PFSK-1 (cell line): Measurements from ENCODE around the gene ACIN1.

Source experiments
- FOXP2 ChIP-seq: optimal IDR thresholded peaks from 2 replicates; pipeline ENCODE3; 2011; ENCODE audit warnings: borderline replicate concordance, control low read depth, inconsistent platforms; ENCODE audit not compliant: insufficient read depth; ENCODE audit errors: extremely low read length, extremely low read depth
- POLR2AphosphoS5 ChIP-seq: IDR thresholded peaks from 2 replicates; pipeline ENCODE4 v1.6.1; 2012; ENCODE audit warnings: low read depth, mild to moderate bottlenecking, control low read depth, low read length, moderate library complexity
- REST ChIP-seq, 2 experiments: IDR thresholded peaks; 2 replicates each; pipeline versions ENCODE4 v1.6.1 to v1.8.0; 2011 to 2012; ENCODE audit warnings: low read depth in 2 of 2, low read length in 2 of 2, control low read depth in 1 of 2, inconsistent platforms in 1 of 2, mild to moderate bottlenecking in 1 of 2, moderate library complexity in 1 of 2; ENCODE audit not compliant: insufficient read depth in 1 of 2
- SIN3A ChIP-seq: IDR thresholded peaks from 2 replicates; pipeline ENCODE4 v1.6.1; 2012; ENCODE audit warnings: mild to moderate bottlenecking, low read length, moderate library complexity, borderline replicate concordance; ENCODE audit not compliant: insufficient read depth
- TAF1 ChIP-seq: IDR thresholded peaks from 2 replicates; pipeline ENCODE4 v1.6.1; 2012; ENCODE audit warnings: low read length, control low read depth, borderline replicate concordance; ENCODE audit not compliant: insufficient read depth

The ACIN1 gene

DNA sequence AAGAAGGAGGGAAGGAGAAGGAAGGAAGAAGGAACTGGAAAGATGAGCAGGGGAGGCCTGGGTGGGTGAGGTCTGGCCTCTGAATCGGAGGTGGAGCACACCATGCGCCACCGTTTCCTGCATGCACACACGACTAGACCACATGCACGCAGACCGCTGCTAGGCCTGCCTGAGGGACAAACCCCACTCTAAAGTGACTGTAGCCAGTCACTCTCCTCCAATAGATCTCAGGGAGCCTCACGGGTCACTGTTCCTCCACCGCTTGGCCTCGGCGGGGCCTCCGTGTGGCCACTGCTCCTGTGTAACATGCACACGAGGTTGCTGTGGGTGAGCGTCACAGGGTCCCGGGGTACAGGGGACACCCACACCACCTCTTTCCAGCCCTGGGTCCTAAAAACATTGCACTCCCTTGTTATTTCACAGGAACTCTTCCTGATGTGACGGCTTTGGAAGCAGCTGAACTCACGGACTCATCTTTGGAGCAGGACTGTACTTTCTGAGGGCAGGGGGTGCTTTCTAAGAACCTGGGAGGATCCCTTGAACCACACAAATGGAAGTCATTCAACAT is 41.7 kb upstream of the ACIN1 start:
- TF ChIP-seq SIN3A, result no peak
- no peak for TF ChIP-seq REST (IDR thresholded peaks at IDR 0.05; ENCODE audit: insufficient read depth in 1 of 2, low read depth in 2 of 2, low read length in 2 of 2)
- TF ChIP-seq FOXP2, result no peak
- TF ChIP-seq TAF1, result no peak
- TF ChIP-seq POLR2AphosphoS5, result no peak

DNA sequence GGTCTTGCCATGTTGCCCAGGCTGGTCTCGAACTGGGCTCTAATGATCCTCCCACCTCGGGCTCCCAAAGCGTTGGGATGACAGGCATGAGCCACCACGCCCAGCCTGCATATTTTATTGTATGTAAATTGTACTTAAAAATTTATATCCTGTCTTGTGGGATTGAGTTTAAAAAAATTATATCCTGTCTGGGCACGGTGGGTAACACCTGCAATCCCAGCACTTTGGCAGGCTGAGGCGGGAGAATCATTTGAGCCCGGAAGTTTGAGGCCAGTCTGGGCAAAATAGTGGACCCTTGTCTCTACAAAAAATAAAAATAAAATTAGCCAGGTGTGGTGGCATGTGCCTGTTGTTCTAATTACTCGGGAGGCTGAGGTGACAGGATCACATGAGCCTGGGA is 38.0 kb upstream of the ACIN1 start:
- TF ChIP-seq FOXP2, result no peak
- TF ChIP-seq TAF1, result no peak
- TF ChIP-seq SIN3A, result no peak
- TF ChIP-seq REST (IDR thresholded peaks at IDR 0.05; ENCODE audit: insufficient read depth in 1 of 2, low read depth in 2 of 2, low read length in 2 of 2), result no peak
- TF ChIP-seq POLR2AphosphoS5, result no peak

- TF ChIP-seq TAF1 (no peak), FOXP2 (no peak), POLR2AphosphoS5 (no peak), SIN3A (no peak), REST (IDR thresholded peaks at IDR 0.05; ENCODE audit: insufficient read depth in 1 of 2, low read depth in 2 of 2, low read length in 2 of 2) (no peak)
Observed at GRCh38 chr14:23131482-23131881, 36.5 kb upstream of the ACIN1 start.

DNA sequence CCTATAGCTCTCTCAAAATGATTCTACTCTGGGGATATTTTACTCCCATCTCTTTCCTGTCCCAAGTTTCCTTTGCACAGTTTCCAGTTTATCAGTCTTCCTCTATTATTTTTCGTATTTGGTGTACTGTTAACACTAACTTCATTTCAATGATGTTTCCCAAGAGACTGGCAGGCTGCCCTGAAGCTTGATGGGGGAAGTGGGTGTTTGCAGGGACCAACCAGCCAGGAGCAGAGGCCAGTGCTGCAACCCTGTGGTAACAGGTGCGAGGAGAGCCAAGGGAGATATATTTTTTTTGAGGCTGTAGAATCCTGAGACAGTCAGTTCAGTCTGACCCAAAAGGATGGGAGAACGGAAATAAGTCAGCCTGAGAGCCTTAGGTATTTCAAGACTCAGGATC is 35.9 kb upstream of the ACIN1 start:
- TF ChIP-seq TAF1 (no peak), REST (IDR thresholded peaks at IDR 0.05; ENCODE audit: insufficient read depth in 1 of 2, low read depth in 2 of 2, low read length in 2 of 2) (no peak), FOXP2 (no peak), POLR2AphosphoS5 (no peak), SIN3A (no peak)

DNA sequence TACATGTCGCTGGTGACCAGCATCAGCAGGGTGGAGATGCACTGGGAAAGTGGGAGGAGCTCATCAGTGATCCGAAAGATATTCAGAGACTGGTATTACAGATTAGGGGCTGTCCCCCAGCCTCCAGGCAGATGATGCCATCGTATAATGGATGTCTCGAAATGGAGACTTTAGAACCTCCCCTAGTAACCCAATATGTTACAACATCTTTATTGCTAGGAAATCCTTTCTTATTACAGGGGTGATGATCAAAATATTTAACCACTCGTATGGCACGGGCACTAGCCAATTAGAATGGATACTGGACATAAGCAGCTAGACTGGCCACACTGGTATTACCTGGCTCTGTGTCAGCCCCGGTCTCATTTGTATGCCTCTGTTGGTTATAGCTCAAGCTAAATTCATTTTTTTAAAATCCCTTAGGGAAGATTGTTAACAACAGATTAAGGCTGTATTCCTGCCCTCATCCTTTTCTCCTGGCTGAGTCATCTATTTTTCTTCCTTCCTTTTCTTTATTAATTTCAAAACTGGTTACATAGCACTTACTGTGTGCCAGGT is 34.9 kb upstream of the ACIN1 start:
- TF ChIP-seq FOXP2, result no peak
- no peak for TF ChIP-seq SIN3A
- no peak for TF ChIP-seq TAF1
- no peak for TF ChIP-seq REST (IDR thresholded peaks at IDR 0.05; ENCODE audit: insufficient read depth in 1 of 2, low read depth in 2 of 2, low read length in 2 of 2)
- no peak for TF ChIP-seq POLR2AphosphoS5
